HG03571 (cell line): ENCODE measurements around the gene DQX1.
"Not testable (repeated sequence)": the region's sequence is repeated elsewhere in the genome, so short reads cannot be mapped to it uniquely, and the experiment has no call there.

Source experiments
- ATAC-seq: cut with Tn5 transposase; IDR thresholded peaks from one replicate; pipeline ENCODE4 v1.9.1; 2021; ENCODE audit not compliant: unreplicated experiment

The DQX1 gene

GRCh38 chr2:74470742-74471141, 55.3 kb downstream of the DQX1 start:
- ATAC-seq: not testable (repeated sequence)
